GM08714 (cell line): ENCODE measurements around the gene HIC2.
"Not testable (repeated sequence)": the region's sequence is repeated elsewhere in the genome, so short reads cannot be mapped to it uniquely, and the experiment has no call there.

Source experiments
- H3K4me3 ChIP-seq: fragments of 200-500 bp; sonication (Bioruptor generic); 2 replicates; pipeline ENCODE4 v1.5.1; 2014; ENCODE audit warnings: mild to moderate bottlenecking, low read length, inconsistent platforms

The HIC2 gene

DNA sequence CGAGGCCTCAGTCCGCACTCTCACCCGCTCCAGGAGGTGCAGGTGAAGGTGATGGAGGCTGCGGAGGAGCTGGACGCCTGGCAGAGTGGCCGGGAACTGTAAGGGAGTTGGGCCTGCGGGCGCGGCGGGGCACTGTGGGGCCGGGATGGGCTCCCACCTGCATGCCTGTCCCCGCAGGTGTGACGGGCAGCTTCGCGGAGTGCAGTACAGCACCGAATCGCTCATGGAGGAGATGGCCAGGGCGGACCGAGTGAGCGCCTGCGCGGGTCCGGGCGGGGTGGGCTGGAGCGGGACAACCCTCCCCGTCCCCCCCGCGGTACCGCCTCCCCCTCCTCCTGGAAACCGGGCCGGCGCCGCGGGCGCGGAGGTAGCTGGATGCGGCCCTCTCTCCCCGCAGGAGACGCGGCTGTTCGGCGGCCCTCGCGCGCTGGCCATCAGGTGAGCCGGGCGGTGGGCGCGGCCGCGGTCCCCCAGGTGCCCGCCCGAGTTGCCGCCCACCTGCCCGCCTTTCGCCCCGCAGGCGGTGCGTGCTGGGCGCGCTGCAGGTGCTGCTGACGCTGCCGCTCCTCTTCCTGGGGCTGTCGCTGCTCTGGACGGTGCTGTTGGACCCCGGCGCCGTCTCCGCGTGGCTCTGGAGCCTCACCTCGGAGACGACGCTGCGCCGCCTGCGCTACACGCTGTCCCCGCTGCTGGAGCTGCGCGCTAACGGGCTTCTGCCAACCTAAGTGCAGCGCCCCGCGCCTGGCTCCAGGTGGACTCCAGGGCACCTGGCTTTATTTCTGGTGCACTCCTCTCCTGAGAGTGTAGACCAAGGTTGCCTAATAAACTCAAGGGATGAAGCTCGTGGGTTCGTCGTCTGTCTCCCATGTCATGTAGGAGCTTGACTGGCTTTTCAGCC, 52.2 kb downstream of the HIC2 start:
- H3K4me3 ChIP-seq: not testable (repeated sequence)

DNA sequence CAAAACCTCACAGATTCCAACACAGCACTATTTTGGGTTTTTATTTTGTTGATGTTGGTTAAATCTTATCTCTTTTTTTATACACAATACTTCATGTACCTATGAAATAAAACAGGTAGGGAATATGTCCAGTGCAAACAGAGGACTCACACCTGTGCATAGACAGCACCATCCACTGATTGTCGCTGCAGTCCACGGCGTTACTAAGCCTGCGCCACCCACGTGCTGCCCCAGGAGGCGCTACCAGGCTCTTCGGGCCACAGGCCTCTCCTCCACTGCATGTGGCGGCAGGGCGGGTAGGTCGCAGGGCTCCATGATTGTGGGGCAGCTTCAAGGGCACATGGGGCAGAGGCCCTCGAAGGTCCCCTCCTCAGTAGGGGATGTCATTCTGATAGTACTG, 55.8 kb downstream of the HIC2 start:
- not testable (repeated sequence) for H3K4me3 ChIP-seq

- H3K4me3 ChIP-seq: not testable (repeated sequence)
Observed at GRCh38 chr22:21473664-21474063, 56.5 kb downstream of the HIC2 start.

DNA sequence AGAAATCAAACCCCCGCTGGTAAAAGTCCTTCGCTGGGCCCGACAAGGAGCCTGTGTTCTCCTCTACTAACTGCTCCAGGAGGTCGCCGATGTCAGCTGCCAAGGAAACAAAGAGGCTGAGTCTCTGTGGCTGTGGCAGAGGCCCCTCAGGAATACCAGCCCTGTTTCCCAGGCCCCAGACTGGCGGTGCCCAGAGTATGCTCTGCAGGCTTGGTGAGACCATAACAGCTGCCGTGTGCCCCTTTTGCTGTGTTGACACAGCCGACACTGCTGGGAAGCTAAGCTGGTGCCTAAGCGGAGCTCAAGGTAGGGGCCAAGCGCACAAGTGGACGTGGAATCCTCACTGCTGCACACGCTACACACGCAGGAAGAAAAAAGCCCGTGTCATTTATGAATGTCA, 66.9 kb downstream of the HIC2 start:
- H3K4me3 ChIP-seq: not testable (repeated sequence)

- not testable (repeated sequence) for H3K4me3 ChIP-seq
Observed at GRCh38 chr22:21487723-21488122, 70.6 kb downstream of the HIC2 start.

DNA sequence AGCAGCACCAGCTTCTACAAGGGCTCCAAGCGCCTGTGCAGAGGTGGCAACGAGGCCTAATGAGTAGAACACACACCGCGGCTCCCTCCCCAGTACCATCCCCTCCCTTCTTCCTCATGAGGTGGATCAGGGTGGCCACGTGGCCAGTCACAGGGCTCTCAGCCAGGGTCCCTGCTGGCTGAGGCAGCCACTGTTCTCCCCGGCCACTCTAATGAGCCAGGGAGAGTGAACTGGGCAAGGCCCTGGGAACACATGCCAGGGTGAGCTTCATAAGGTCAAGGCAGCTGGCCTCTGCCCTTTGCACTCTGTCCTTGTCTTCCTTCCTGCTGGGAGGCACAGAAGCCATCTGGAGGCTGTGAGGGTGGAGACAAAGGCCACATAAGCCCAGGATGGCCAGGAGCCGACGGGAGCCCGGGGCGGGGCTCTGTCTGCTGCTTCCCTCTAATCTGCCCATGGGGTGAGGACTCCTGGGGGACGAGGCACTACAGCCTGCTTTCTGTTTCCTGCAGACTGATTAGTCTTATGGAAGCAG, 72.0 kb downstream of the HIC2 start:
- H3K4me3 ChIP-seq: not testable (repeated sequence)

GRCh38 chr22:21490556-21490955, 73.4 kb downstream of the HIC2 start:
- not testable (repeated sequence) for H3K4me3 ChIP-seq

DNA sequence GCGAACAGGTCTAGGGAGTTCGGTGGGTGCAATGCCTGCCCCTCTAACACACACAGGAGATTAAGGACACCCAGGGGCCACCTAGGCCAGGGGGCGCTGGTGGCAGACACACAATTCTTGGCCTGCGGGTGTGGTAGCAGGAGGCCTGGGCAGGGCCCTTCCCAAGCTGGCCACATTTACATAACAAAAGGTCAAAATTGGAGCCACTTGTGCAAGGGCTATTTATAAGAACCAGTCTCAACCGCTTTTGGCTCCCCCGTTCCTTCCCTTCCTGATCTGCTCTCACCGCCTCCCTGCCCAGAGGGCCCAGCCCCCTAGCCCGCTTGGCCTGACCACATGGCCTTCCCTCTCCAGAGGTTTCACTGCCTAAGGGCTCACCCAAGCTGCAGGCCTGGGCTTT, 75.1 kb downstream of the HIC2 start:
- not testable (repeated sequence) for H3K4me3 ChIP-seq

DNA sequence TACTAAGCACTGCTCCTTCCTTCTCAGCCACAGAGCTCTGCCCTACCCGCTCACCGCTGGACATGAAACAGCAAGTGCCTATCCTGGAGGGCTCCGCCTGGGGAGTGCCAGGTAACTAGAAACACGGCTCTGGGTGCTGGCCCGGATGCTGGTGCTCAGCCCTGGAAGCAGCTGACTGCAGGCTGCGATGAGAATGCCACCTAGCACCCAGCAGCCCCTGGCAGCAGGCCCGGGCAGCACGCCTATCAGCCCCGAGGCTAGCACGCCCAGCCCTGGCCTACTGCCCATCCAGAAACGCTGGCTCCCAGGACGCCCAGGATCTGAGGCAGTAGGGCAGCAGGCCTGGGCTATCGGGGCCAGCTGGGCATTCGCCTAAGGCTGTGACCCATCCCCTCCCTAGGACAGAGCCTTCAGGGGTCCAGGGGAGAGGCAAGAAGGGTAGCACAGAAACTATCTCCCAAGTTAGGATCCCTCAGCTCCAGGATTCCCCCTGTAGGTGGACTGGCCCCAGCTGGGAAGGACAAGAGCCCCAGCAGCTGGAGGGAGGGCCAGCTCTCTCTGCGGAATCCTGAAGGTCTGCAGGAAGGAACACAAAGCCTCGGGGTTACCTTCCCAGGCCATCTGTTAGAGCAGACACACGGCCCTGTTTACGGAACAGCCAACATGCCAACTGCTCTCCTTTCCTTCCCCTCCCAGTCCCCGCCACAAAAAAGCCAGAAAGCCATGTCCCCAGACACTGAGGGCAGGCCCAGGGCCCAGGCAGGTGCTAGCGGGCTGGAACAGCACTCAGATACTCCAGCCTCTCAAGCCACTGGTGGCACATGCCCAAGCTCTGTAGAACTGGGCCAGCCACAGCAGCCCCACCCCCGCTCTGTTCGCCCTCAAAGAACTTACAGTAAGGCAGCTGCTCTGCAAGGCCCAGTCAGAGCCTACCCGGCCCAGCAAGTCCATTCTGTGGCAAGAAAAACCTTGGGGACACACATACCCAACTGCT, 76.9 kb downstream of the HIC2 start:
- H3K4me3 ChIP-seq: not testable (repeated sequence)

- H3K4me3 ChIP-seq: not testable (repeated sequence)
Observed at GRCh38 chr22:21497984-21498383, 80.8 kb downstream of the HIC2 start.

- not testable (repeated sequence) for H3K4me3 ChIP-seq
Observed at GRCh38 chr22:21498489-21498888, 81.3 kb downstream of the HIC2 start.

DNA sequence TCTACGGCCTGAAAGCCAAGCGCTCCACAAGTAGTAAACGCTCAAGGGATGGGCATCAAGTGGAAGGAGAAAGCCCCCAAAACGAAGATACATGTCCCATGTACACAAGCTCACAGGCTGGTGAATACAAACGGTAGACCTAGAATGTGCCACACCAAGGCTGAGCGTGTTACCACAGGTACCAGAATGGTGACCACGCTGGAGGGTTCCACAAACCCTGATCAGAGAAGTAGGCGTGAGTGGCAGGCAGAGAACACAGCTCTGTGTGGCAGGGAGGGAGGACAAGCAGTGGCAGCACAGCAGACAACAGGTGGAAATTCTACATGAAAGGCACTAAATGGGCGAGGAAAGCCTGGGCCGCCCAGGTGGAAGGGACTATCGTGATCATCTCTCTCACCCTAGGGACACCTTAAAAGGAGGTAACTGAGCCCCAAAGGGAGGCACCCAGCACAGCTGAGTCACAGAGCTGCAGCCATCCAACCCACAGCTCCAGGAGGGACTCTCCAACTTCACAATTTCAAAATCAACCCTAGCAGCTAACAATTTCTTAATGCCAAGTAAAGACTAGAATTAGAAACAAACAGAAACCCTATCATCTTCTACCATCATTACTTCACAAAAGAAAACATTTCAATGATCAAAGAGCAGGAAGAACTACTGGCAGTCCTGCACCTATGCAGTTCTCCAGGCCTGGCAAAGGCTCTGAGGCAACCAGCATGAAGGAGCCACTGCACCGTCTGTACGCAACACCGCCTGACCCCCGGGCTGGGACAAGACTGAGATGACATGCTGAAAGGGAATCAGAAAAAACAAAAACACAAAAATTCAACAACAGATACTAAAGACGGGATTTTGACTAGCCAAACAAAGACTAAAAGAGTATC, 82.7 kb downstream of the HIC2 start:
- not testable (repeated sequence) for H3K4me3 ChIP-seq
